GM12874 (cell line): ENCODE data around the gene MAMLD1.
A peak's percentile ranks its signal among the peaks of the same experiment; 100 is the strongest.

Experiments
- CTCF ChIP-seq: IDR thresholded peaks from 2 replicates; pipeline ENCODE4 v1.5.1; 2011; ENCODE audit warnings: low read depth, mild to moderate bottlenecking, control low read depth, low read length, moderate library complexity; ENCODE audit not compliant: insufficient read depth

The MAMLD1 gene

GRCh38 chrX:150527108-150527507 lies 164.0 kb downstream of the MAMLD1 start:
- no peak for TF ChIP-seq CTCF

DNA sequence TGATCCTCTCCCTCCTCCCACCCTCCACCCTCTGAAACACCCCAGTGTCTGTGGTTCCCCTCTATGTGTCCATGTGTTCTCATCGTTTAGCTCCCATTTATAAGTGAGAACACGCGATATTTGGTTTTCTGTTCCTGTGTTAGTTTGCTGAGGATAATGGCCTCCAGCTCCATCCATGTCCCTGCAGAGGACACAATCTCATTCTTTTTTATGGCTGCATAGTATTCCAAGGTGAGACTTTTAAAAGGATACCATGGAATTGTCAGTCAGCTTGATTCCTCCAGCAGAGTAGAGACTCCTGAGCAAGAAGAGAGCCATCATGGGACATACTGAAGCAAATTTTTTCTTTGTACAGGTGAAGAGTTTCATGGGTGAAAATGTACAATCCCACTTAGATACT lies 166.5 kb downstream of the MAMLD1 start:
- no peak for TF ChIP-seq CTCF

- TF ChIP-seq CTCF: no peak
Observed at GRCh38 chrX:150530821-150531220, 167.7 kb downstream of the MAMLD1 start.

DNA sequence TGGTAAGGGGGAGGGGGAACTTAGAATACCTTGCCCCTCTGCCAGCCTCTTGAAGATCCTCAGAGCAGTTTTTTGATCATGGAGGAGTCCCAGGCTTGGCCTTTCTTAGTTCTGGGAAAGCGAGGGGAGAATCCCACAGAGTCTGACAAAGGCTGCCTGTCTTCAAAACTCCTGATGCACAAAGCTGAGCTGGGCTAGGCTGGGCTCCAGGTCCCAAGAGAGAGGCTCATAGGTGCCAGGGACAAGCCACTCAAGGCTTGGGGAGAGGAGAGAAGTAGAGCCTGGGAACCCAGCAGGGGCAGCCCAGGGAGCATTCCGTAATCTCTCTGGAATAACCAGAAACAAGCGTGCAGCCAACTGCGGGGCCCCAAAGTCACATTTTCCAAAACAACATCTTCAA lies 168.3 kb downstream of the MAMLD1 start:
- TF ChIP-seq CTCF: no peak

DNA sequence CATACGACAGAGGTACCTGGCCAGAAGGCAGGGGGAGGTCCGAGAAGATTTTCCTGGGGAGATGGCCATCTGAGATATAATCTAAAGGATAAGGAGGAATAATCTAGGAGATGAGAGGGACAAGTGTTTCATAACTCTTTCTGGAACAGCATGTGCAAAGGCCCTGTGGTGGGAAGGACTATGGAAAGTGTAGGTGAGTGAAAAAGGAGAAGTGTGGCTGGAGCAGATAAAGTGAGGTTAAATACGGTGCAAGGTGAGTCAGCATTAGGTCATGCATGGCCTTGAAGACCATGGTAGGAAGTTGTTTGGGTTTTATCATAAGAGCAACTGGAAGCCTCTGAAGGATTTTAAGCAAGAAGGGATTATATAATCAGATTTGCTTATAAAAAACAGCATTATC lies 170.7 kb downstream of the MAMLD1 start:
- TF ChIP-seq CTCF: no peak

- peak; percentile 36; the same call in 1 of the 2 replicates for TF ChIP-seq CTCF
Observed at GRCh38 chrX:150536455-150537116, 173.5 kb downstream of the MAMLD1 start.

DNA sequence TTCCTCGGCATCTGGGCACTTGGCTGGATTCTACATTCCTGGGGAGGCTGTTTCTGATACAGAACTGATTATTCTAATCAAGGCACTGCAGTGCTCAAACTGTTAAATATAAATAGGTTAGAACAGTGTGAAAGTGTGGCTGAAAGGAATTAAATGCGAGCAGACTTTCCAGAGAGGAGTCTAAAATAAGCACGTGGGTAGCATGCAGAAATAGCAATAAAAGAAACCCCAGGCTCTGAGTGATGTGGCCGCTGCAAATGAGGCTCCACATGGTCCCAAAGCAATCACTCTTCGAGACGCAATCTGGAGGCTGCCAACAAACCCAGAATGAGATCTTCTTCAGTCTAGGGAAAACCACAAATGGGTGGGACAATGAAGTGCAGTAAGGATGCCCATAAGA lies 174.7 kb downstream of the MAMLD1 start:
- TF ChIP-seq CTCF: no peak
